Frontal cortex (tissue), 4 donors: ENCODE measurements around the gene PXMP4. TPM values are rescaled to one million over a fixed set of nuclear protein-coding genes. Genes with fewer than 3 reads are reported as not detected.
A peak's percentile ranks its signal among the peaks of the same experiment; 100 is the strongest.
"Not testable (repeated sequence)": the region's sequence is repeated elsewhere in the genome, so short reads cannot be mapped to it uniquely, and the experiment has no call there.

Experiments
- DNase-seq, 2 donors: peaks; one replicate each; pipeline ENCODE4 v3.0.0; 2012; ENCODE audit warnings: low spot score in 2 of 2
- FAIRE-seq: peaks from 2 replicates; lab custom pipeline; 2012; peaks lifted over from hg19 to GRCh38; lab: Jason Lieb, UNC
- total RNA-seq: library from RNA; depleted of rRNA; stranded (reverse); fragments of >200 nt; gene quantifications from one replicate; pipeline ENCODE4 v1.2.3, GENCODE V29; 2014
- donor health status: control.
- donor health status: control.
- donor health status: control.

Gene PXMP4, protein sequence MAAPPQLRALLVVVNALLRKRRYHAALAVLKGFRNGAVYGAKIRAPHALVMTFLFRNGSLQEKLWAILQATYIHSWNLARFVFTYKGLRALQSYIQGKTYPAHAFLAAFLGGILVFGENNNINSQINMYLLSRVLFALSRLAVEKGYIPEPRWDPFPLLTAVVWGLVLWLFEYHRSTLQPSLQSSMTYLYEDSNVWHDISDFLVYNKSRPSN
- total RNA-seq: 10.6 TPM

DNA sequence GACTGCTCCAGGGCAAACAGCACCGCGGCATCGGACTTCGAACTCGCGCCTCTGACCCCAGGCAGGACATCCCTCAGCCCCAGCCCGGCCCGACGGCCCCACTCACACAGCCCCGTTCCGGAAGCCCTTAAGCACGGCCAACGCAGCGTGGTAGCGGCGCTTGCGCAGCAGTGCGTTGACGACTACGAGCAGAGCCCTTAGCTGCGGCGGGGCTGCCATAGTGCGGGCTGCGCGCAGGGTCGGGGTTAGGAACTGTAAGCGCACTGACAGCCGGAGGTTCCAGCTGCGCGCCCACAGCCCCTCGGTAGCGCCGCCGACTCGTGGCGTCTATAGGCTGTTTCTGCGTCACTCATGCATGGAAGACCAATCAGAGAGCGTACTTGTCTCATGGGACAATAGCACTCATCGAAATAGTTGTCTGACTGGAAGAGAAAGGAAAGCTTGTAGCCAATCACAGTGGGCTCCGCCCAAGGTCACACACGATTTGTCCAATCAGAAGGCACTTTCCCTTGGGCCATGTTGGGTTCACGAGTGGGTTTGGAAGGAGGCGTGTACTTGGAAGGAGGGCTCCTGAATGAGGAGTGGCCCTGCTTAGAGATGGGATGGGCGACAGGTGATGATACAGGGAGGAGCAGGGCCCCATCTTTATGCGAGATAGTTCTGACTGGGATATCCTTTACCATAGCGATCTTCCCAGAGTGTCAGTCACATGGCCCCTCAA, at the start of gene PXMP4:
PXMP4 (minus strand) TSS at position 322 of the 721 bp plus-strand sequence; CDS start at position 219, 103 bp downstream.
- DNase-seq: peak; percentile 92 to 98
- peak; percentile 88 for FAIRE-seq

DNA sequence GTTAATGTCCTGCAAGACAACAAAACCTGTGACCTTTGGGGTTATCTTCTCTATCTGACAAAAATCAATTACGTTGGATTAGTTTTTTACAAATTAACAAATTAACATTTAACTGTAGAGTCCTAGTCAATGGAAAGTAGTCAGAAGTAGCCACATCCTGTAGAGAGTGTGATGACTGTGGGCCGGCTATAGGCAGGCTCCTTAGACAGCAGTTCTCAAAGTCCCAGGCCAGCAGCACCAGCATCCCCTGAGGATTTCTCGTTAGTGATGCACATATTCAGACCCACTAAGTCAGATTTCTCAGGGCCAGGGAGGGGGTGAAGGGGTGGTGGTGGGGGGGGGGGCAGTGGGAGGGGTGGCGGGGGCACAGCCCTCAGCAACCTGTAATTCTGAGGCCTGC, 48.9 kb upstream of the PXMP4 start:
- FAIRE-seq: no peak
- no peak for DNase-seq

DNA sequence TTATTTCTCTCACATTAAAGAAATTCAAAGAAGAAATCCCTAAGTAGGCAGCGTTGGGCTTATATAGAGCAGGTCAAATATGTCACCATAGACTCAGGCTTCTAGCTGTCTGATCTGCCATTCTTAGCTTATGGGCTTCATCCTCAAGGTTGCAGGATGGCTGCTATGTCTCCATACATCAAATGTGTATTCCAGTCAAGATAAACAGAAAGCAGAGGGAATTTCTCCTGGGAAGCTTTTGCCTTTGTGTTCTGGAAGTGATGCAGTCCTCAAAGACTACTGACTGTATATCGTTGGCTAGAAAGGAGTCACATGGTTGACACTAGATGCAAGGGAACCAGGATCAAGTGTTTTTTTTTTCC, 47.6 kb upstream of the PXMP4 start:
- DNase-seq: no peak
- no peak for FAIRE-seq

DNA sequence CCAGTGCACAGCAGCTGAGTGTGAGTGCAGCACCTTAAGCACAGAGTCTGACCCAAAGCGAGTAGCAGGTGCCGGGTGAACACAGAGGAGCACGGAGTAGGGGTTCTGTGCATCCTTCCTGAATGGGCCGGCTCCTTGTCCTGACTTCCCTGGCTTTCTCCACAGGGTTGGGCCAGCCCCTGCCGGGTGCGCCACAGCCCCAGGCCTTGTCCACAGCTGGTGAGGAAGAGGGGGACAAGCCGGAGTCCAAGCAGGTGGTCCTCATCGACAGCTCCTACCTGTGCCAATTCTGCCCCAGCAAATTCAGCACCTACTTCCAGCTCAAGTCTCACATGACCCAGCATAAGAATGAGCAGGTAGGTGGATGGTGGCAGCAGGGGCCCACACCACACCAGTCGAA, 46.6 kb upstream of the PXMP4 start:
- FAIRE-seq (no peak), DNase-seq (no peak)

DNA sequence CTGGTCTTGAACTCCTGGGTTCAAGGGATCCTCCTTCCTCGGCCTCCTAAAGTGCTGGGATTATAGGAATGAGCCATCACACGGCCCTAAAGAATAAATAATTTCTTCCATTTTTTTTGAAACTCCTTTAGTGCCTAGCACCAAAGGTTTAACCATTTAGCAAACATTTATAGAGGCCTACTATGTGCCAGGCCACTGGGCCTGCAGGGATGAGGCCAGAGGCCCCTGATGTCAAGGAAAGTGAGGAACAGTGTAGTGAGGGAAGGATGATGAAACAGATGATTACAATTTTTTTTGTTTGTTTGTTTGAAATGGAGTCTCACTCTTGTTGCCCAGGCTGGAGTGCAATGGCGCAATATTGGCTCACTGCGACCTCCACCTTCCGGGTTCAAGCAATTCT, 45.5 kb upstream of the PXMP4 start:
- DNase-seq (no peak), FAIRE-seq (no peak)

DNA sequence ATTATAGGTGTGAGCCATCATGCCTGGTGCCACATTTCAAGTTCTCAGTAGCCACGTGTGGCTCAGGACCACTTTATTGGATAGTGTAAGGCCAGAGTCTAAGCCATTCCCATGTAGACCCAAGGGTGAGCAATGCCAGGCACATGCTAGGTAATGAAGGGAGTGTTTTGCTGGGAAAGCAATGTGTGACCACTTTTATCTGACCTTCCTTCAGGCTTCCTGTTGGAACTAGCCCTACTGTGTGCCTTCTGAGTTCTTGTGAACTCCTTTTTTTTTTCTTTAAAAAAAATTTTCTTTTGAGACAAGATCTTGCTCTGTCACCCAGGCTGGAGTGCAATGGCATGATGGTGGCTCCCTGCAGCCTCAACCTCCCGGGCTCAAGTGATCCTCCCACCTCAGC, 45.0 kb upstream of the PXMP4 start:
- DNase-seq (no peak), FAIRE-seq (no peak)

DNA sequence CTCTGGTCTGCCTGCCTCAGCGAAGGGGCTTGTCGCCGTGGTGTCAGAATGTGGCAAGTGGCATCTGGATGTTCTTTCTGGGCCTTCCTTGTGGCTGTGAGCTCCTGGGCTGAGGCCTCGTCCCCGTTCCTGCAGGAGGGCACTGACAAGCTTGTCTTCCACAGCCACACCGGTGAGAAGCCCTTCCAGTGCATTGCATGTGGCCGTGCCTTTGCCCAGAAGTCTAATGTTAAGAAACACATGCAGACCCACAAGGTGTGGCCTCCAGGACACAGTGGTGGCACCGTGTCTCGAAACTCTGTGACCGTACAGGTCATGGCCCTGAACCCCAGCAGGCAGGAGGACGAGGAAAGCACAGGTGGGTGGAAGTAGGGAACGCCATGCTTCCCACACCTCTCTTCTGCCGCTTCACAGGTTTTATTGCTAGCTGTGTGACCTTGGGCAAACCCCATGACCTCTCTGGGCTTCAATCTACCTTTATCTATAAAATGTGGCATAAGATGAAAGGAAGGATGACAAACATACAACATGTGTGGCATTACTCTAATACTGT, 41.7 kb upstream of the PXMP4 start:
- FAIRE-seq (no peak), DNase-seq (no peak)

DNA sequence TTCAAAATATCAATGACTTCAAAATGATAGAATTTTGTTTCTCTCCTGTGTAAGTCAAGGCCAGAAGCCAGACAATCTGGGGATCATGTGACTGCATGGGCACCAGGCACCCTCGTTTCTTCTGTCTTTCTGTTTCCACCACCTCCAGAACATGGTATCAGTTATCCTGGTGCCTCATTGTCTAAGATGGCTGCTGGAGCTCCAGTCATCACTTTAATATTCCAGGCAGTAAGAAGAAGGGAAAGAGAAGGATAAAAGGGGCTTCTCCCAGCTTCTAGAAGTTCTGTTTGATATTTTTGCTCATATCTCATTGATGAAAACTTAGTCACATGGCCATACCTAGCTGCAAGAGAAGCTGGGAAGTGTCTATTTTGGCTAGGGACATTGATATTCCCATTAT, 37.3 kb upstream of the PXMP4 start:
- FAIRE-seq: no peak

DNA sequence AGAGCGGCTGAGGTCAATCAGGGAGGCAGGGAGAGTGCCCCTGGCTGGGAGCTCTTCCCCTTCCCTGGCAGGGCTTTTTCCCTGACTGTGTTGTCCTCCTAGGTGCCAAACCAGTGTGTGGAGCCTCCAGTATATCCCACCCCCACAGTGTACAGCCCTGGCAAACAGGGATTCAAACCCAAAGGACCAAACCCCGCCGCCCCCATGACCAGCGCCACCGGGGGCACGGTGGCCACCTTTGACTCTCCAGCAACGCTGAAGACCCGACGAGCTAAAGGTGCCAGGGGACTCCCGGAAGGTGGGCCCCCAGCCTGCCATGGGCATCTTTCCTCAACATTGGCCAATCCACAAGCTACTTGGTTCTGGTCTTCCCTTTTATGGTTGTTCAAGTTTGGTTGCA, 36.9 kb upstream of the PXMP4 start:
- DNase-seq: no peak
- FAIRE-seq: no peak

More for the DNA sequence above, 37.3 kb upstream of the PXMP4 start:
- no peak for DNase-seq

DNA sequence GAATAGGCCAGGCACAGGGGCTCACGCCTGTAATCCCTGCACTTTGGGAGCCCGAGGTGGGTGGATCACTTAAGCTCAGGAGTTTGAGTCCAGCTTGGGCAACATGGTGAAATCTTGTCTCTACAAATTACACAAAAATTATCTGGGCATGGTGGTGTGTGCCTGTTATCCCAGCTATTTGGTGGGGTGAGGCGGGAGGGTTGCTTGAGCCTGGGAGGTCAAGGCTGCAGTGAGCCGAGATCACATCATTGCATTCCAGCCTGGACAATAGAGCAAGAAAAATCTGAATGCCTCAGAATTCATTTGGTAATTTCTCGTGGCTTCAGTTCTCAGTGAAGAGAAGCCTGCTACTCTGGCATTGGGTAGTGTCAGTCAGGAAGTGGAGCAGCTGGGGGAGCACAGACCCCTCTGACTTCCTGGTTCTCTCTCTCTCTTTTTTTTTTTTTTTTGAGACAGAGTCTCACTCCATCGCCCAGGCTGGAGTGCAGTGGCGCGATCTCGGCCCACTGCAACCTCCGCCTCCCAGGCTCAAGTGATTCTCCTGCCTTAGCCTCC, 35.9 kb upstream of the PXMP4 start:
- not testable (repeated sequence) for DNase-seq

DNA sequence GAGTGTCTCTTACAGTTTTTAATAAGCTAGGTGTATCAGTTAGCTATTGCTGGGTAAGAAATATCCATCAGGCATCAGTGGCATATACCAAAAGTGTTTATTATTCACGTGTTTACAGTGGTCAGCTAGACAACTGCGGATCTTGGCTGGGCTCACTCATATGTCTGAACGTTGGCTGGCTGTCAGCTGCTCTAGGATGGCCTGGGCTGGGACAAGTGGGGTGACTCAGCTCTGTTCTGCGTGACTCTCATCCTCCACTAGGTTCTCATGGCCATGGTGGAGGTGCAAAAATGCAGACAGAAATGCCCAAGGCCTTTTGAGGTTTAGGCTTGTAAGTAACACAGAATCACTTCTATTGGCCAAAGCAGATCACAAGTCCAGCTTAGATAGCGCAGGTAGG, 33.7 kb upstream of the PXMP4 start:
- no peak for DNase-seq
- FAIRE-seq: no peak

More for the DNA sequence above, 35.9 kb upstream of the PXMP4 start:
- not testable (repeated sequence) for FAIRE-seq

DNA sequence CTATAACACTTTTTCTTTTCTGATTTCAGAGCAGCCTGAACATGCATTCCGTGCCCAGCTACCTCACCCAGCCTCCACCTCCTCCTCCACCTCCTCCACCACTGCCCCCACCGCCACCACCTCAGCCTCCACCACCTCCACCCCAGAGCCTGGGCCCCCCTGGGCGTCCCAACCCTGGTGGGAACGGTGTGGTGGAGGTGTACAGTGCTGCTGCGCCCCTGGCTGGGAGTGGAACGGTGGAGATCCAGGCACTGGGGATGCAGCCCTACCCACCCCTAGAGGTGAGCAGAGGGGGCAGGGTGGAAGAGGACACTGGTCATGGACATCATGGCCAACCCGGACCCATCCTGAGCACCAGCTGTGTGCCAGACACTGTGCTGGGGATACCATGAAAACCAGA, 33.0 kb upstream of the PXMP4 start:
- no peak for DNase-seq
- FAIRE-seq: no peak

DNA sequence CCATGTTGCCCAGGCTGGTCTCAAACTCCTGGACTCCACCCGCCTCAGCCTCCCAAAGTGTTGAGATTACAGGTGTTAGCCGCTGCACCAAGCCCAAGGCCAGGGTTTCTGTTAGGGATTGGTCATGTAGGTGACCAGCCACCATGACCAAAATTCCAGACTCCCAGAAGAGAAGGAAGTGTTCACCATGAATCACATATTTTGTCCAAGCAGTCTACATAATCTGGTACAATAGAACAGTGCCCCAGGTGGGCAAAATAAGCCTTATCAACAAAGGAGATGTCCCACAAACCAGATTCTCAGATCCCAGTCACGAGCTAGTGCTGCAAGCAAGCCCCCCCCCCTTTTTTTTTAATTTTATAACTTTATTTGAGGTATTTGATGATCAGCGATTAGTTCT, 31.7 kb upstream of the PXMP4 start:
- DNase-seq (no peak), FAIRE-seq (no peak)

DNA sequence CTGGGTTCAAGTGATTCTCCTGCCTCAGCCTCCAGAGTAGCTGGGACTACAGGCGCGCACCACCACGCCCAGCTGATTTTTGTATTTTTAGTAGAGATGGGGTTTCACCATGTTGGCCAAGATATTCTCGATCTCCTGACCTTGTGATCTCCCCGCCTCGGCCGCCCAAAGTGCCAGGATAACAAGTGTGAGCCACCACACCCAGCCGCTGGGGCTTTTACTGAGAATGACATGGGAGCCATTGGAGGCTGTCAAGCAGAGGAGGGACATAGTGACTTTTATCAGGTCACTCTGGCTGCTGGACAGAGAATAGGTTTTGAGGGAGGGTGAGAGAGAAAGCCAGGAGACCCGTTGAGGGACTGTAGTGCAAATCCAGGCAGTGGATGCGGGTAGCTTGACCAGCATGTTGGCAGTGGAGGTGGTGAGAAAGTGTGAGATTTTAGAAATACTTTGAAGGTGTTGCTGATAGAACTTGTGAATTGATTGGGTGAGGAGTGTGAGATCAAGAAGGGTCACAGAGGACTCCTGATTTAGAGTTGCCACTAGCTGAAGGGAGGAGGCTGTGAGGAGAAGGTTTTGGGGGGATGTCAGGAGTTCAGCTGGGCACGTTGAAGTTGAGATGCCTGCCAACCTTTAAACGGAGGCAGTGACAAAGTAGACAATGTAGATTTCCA, 26.4 kb upstream of the PXMP4 start:
- no peak for DNase-seq
- no peak for FAIRE-seq

DNA sequence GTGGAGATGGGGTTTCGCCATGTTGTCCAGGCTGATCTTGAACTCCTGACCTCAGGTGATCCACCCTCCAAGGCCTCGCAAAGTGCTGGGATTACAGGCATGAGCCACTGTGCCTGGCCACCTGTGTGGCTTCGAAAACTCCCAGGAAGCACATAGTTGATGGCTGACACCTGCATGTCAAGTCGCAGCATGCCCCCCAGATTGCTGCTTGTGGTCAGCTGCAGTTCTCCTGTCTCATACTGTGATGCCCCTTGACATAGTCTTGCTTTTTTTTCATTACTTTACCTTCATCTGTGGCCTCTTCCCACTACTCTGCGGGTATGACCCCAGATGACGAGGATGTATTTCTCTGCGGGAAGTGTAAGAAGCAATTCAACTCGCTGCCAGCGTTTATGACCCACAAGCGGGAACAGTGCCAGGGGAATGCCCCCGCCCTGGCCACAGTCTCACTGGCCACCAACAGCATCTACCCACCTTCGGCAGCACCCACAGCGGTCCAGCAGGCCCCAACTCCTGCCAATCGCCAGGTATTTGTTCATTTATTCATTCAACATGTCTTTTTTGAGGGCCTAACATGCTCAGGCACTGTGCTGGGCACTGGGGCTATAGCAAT, 24.8 kb upstream of the PXMP4 start:
- no peak for FAIRE-seq
- DNase-seq: no peak

DNA sequence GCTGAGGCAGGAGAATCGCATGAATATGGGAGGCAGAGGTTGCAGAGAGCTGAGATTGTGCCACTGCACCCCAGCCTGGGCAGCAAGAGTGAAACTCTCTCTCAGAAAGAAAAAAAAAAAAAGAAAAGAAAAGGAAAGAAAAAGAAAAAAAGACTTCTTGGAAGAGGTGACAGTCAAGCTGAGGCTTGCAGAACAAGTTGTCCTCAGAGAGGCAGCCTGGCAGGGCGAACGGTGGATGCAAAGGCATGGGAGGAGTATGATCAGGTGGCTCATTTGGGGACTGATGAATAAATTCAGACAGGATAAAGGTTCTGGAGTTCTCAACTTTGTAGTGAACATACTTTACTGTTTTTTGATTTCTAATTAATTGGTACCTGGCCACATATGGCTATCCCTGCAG, 24.1 kb upstream of the PXMP4 start:
- DNase-seq (no peak), FAIRE-seq (no peak)

DNA sequence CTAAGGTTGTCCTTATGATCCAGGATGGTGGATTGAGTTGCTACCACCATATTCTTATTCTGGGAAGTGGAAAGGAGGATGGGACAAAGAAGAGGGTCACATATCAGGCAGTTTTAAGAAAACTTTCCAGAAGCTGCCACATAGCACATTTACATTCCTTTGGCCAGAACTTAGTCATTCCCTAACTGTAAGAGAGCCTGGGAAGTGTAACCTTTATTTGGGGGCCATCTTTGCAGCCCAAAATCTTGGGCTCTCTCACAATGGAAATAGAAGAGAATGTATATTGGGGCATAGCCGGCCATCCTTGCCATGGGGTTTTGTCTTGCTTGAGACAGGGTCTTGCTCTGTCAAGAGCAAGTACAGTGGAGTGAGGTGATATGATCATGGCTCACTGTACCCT, 20.1 kb upstream of the PXMP4 start:
- no peak for FAIRE-seq
- DNase-seq: no peak

DNA sequence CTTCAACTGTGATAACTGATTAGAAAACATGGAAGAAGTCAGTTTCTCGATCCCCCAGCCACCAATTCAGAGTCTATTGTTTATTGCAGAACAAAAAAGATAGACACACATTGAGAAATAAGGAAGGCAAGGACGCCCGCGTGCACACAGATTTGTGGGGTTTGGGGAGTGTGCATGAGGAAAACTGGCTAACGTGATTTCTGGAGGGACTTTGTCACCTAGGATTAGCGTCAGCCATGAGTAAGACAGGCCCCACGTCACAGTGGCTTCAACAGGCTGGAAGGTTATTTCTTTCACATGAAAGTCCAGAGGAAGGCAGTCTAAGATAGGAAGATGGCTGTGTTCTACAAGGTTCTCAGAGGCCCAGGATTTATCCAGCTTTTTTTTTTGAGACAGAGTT, 19.4 kb upstream of the PXMP4 start:
- FAIRE-seq (no peak), DNase-seq (no peak)

DNA sequence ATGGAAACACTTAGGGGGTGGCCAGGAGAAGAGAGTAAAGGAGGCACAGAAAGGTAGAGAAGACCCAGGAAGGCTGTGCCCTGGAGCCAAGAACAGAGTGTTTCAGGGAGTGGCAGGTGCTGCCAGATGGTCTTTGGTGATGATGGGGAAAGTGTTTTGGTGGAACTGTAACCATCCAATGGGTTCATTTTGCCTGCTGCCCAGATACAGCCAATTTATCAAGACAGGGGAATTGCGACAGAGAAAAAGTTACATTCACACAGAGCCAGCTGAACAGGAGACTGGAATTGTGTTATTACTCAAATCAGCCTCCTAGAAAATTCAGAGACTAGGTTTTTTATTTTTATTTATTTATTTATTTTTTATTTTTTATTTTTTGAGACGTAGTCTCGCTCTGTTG, 16.9 kb upstream of the PXMP4 start:
- DNase-seq (no peak), FAIRE-seq (no peak)
